Spleen (tissue), 11 donors: ENCODE data around the gene DAPK1. TPM values are rescaled to one million over a fixed set of nuclear protein-coding genes. Genes with fewer than 3 reads are reported as not detected.

Experiments
- DNase-seq: peaks from one replicate; pipeline ENCODE4 v3.0.0-alpha.2; 2020
- H3K27ac ChIP-seq, 8 donors: fragments of 200-600 bp; sonication (generic) in 7 of 8; 1 replicate in 4 of 8; 2 replicates in 4 of 8; pipeline versions ENCODE4 v1.5.0 to v1.8.0; 2016 to 2021; ENCODE audit warnings: inconsistent platforms in 4 of 8, mild to moderate bottlenecking in 4 of 8, moderate library complexity in 1 of 8
- H3K27me3 ChIP-seq, 7 donors: fragments of 200-600 bp; sonication (generic) in 6 of 7; replicated peaks in 1 of 7; 1 replicate in 4 of 7; 2 replicates in 3 of 7; pipeline versions ENCODE4 v1.5.0 to v1.8.0; 2016 to 2021; ENCODE audit warnings: inconsistent platforms in 3 of 7, mild to moderate bottlenecking in 1 of 7
- H3K36me3 ChIP-seq, 6 donors: fragments of 200-600 bp; sonication (generic) in 5 of 6; 1 replicate in 4 of 6; 2 replicates in 2 of 6; pipeline versions ENCODE4 v1.5.0 to v1.8.0; 2016 to 2021; ENCODE audit warnings: inconsistent platforms in 2 of 6
- H3K4me1 ChIP-seq, 6 donors: fragments of 200-600 bp; sonication (generic) in 5 of 6; 1 replicate in 3 of 6; 2 replicates in 3 of 6; pipeline versions ENCODE4 v1.5.0 to v1.8.0; 2016 to 2021; ENCODE audit warnings: inconsistent platforms in 3 of 6
- H3K4me3 ChIP-seq, 8 donors: fragments of 200-600 bp; sonication (generic) in 7 of 8; 1 replicate in 4 of 8; 2 replicates in 4 of 8; pipeline versions ENCODE4 v1.5.0 to v1.8.0; 2016 to 2021; ENCODE audit warnings: inconsistent platforms in 4 of 8, mild to moderate bottlenecking in 4 of 8, moderate library complexity in 2 of 8
- H3K9me3 ChIP-seq, 8 donors: fragments of 200-600 bp; sonication (generic) in 7 of 8; 1 replicate in 4 of 8; 2 replicates in 4 of 8; pipeline versions ENCODE4 v1.5.0 to v1.8.0; 2016 to 2021; ENCODE audit warnings: inconsistent platforms in 4 of 8
- CTCF ChIP-seq, 11 experiments: fragments of 200-600 bp in 7 of 11; fragments of 450-650 bp in 4 of 11; sonication (generic) in 4 of 11; IDR thresholded peaks in 8 of 11; conservative IDR thresholded peaks in 3 of 11; 1 replicate in 7 of 11; 2 replicates in 4 of 11; pipeline versions ENCODE4 v1.4.0 to v1.8.0; 2016 to 2021; ENCODE audit warnings: antibody characterized with exemption in 11 of 11, inconsistent platforms in 4 of 11, mild to moderate bottlenecking in 1 of 11
- POLR2A ChIP-seq, 3 donors: fragments of 450-650 bp; IDR thresholded peaks; one replicate each; pipeline ENCODE4 v1.5.1; 2017; ENCODE audit warnings: antibody characterized with exemption in 3 of 3, mild to moderate bottlenecking in 1 of 3
- POLR2AphosphoS5 ChIP-seq, 3 donors: sonication (generic); formaldehyde crosslinking; IDR thresholded peaks; one replicate each; pipeline ENCODE4 v1.5.1; 2017; ENCODE audit warnings: antibody characterized with exemption in 3 of 3
- whole genome bisulfite sequencing, 5 donors: extraction: QIAGEN DNeasy Blood & Tissue Kit in 3 of 5; methylation state at CpG; one replicate each; pipeline versions ENCODE4 v1.1.5 to v1.1.7; 2013 to 2018; 5-methylcytosine and 5-hydroxymethylcytosine counted together
- intact Hi-C: fragments of 100-400 bp; cut with DNase I; formaldehyde crosslinking; loops from one replicate; pipeline ENCODE4 v1.15.0; 2023; ENCODE audit warnings: low total_unique reads
- polyA plus RNA-seq, 3 donors: library from polyadenylated mRNA; stranded (reverse); fragments of 200-250 nt; gene quantifications; one replicate each; pipeline ENCODE4 v1.2.1, GENCODE V29; 2013
- total RNA-seq, 7 donors: library from RNA; depleted of rRNA in 3 of 7; stranded (reverse); fragments of >200 nt in 3 of 7; fragmentation: NEBNext Ultra II Directional in 4 of 7; extraction: Animal tissue kit (Norgen Biotek cat#: 25700) in 4 of 7; gene quantifications; one replicate each; pipeline versions ENCODE4 v1.1.0 to v1.2.1, GENCODE V29; 2016 to 2021
- donor health status: healthy with polysubstance abuse.
- donor health status: DM: no; HTN: no; CAD: no; lungs with moderate emphysema.
- donor health status: DM: no; HTN: no; CAD: no.
- donor health status: Bipolar disorder and iron deficiency.
- donor health status: healthy.
- donor health status: DM: no; HTN: no; CAD: no.
- donor health status: DM: yes; HTN: yes; CAD: no.

The DAPK1 gene
- total and polyA plus RNA-seq, 10 donors: 6.4 to 126 (median 102) TPM

GRCh38 chr9:87567001-87567400, 69.3 kb downstream of the DAPK1 start:
- no peaks in the 10 kb centered on the region for H3K9me3 ChIP-seq
- H3K4me1 ChIP-seq: peaks cover 0 to 23% (median 12%) of the 10 kb centered on the region in 6 donors
- no peak for DNase-seq
- 56 to 78% (median 63%) methylated on average over 4 of the region's 4 CpGs for WGBS, 5 donors
- no peak overlapping the region for H3K27ac ChIP-seq
- H3K27me3 ChIP-seq: no peaks in the 10 kb centered on the region
- H3K36me3 ChIP-seq: no peaks in the 10 kb centered on the region
- TF ChIP-seq CTCF (IDR thresholded peaks at IDR 0.05 in 8 of 11, conservative IDR thresholded peaks at IDR 0.05 in 3 of 11): no peak
- no peak for TF ChIP-seq POLR2A (IDR thresholded peaks at IDR 0.05)
- no peak for TF ChIP-seq POLR2AphosphoS5 (IDR thresholded peaks at IDR 0.05)
- intact Hi-C loops: no loop called here
- H3K4me3 ChIP-seq: no peak overlapping the region

GRCh38 chr9:87567571-87567970, 69.9 kb downstream of the DAPK1 start:
- DNase-seq: no peak
- 88 to 96% (median 91%) methylated on average over 7 of the region's 7 CpGs for WGBS, 5 donors
- Histone ChIP-seq H3K4me1 (peaks cover 0 to 23% (median 12%) of the 10 kb centered on the region in 6 donors), H3K27ac (no peak overlapping the region), H3K27me3 (no peaks in the 10 kb centered on the region), H3K36me3 (no peaks in the 10 kb centered on the region), H3K9me3 (no peaks in the 10 kb centered on the region), H3K4me3 (no peak overlapping the region)
- TF ChIP-seq POLR2A (IDR thresholded peaks at IDR 0.05) (no peak), CTCF (IDR thresholded peaks at IDR 0.05 in 8 of 11, conservative IDR thresholded peaks at IDR 0.05 in 3 of 11) (no peak), POLR2AphosphoS5 (IDR thresholded peaks at IDR 0.05) (no peak)
- intact Hi-C loops: no loop called here

- Histone ChIP-seq H3K27me3 (no peaks in the 10 kb centered on the region), H3K9me3 (no peaks in the 10 kb centered on the region), H3K4me1 (peaks cover 0 to 23% (median 12%) of the 10 kb centered on the region in 6 donors), H3K4me3 (no peak overlapping the region), H3K36me3 (no peaks in the 10 kb centered on the region), H3K27ac (no peak overlapping the region)
- no peak for TF ChIP-seq CTCF (IDR thresholded peaks at IDR 0.05 in 8 of 11, conservative IDR thresholded peaks at IDR 0.05 in 3 of 11)
- TF ChIP-seq POLR2AphosphoS5 (IDR thresholded peaks at IDR 0.05): no peak
- intact Hi-C loops: no loop called here
- 77 to 92% (median 86%) methylated on average over 9 of the region's 9 CpGs for WGBS, 5 donors
- no peak for DNase-seq
These were observed 70.3 kb downstream of the DAPK1 start for GRCh38 chr9:87567983-87568382.

- peak overlapping the region in 1 of 8 donors; percentile 29 for H3K27ac ChIP-seq
- no peak overlapping the region for H3K4me3 ChIP-seq
- no peak for TF ChIP-seq POLR2AphosphoS5 (IDR thresholded peaks at IDR 0.05)
- no peak for TF ChIP-seq POLR2A (IDR thresholded peaks at IDR 0.05)
- TF ChIP-seq CTCF (IDR thresholded peaks at IDR 0.05 in 8 of 11, conservative IDR thresholded peaks at IDR 0.05 in 3 of 11): no peak
- intact Hi-C loops: no loop called here
- H3K36me3 ChIP-seq: no peaks in the 10 kb centered on the region
- no peaks in the 10 kb centered on the region for H3K9me3 ChIP-seq
- H3K4me1 ChIP-seq: peaks cover 0 to 23% (median 12%) of the 10 kb centered on the region in 6 donors
- H3K27me3 ChIP-seq: no peaks in the 10 kb centered on the region
- DNase-seq: no peak
- 67 to 100% (median 98%) methylated on average over 3 of the region's 3 CpGs for WGBS, 5 donors
These were observed 70.7 kb downstream of the DAPK1 start for GRCh38 chr9:87568401-87568800.
